Mucosa of descending colon (tissue), 3 donors: Measurements from ENCODE around the gene HSD17B8. TPM values are rescaled to one million over a fixed set of nuclear protein-coding genes. Genes with fewer than 3 reads are reported as not detected.

Experiments used
- ATAC-seq: fragments of 200-7000 bp; cut with Tn5 transposase; one replicate; pipeline ENCODE4 v1.9.1; 2020; ENCODE audit warnings: mild to moderate bottlenecking, moderate library complexity
- DNase-seq, 3 donors: peaks; one replicate each; pipeline ENCODE4 v3.0.0-alpha.2; 2020
- H3K36me3 ChIP-seq: fragments of 200-600 bp; one replicate; pipeline ENCODE4 v1.8.0; 2021; ENCODE audit warnings: low read depth, mild to moderate bottlenecking
- H3K4me1 ChIP-seq: fragments of 200-600 bp; one replicate; pipeline ENCODE4 v1.8.0; 2021; ENCODE audit warnings: low read depth, mild to moderate bottlenecking
- H3K4me3 ChIP-seq: fragments of 200-600 bp; one replicate; pipeline ENCODE4 v1.8.0; 2021; ENCODE audit warnings: mild to moderate bottlenecking
- H3K9me3 ChIP-seq: fragments of 200-600 bp; one replicate; pipeline ENCODE4 v1.8.0; 2021; ENCODE audit warnings: mild to moderate bottlenecking
- CTCF ChIP-seq: fragments of 200-600 bp; IDR thresholded peaks from one replicate; pipeline ENCODE4 v1.8.0; 2022; ENCODE audit warnings: antibody characterized with exemption, mild to moderate bottlenecking
- intact Hi-C, 2 donors: fragments of 100-400 bp; cut with DNase I in 1 of 2; cut with micrococcal nuclease in 1 of 2; formaldehyde crosslinking; loops; one replicate each; pipeline versions ENCODE4 v1.11.0 to v1.11.1; 2022; cut with DNase I, micrococcal nuclease
- total RNA-seq, 3 donors: library from RNA; stranded (reverse); fragmentation: NEBNext Ultra II Directional in 2 of 3; extraction: Animal tissue kit (Norgen Biotek cat#: 25700) in 2 of 3; gene quantifications; one replicate each; pipeline versions ENCODE4 v1.2.1 to v1.2.4, GENCODE V29; 2021 to 2023
- donor health status: DM: no; HTN: no; CAD: no; lungs with moderate emphysema.
- donor health status: DM: no; HTN: no; CAD: no.
- donor health status: DM: no; HTN: yes; CAD: no.

HSD17B8 gene
- total RNA-seq, 3 donors from 2014 or later: 12.3 to 23.2 (median 19.7) TPM

GRCh38 chr6:33204165-33204414 lies 365 bp upstream of the HSD17B8 start:
- H3K4me1 ChIP-seq: peaks cover 36% of the 10 kb centered on the region
- intact Hi-C loops: no loop called here
- TF ChIP-seq CTCF: no peak

GRCh38 chr6:33205191-33206026 lies 954 bp downstream of the HSD17B8 start:
- Histone ChIP-seq H3K36me3 (no peaks in the 10 kb centered on the region), H3K4me3 (no peak overlapping the region), H3K9me3 (no peaks in the 10 kb centered on the region), H3K4me1 (peaks cover 33% of the 10 kb centered on the region)
- ATAC-seq: no peak
- no peak for DNase-seq
- no peak for TF ChIP-seq CTCF
- intact Hi-C loops: no loop called here

More at GRCh38 chr6:33204165-33204414, 365 bp upstream of the HSD17B8 start:
- DNase-seq (no peak), ATAC-seq (no peak)
- Histone ChIP-seq H3K9me3 (no peaks in the 10 kb centered on the region), H3K36me3 (no peaks in the 10 kb centered on the region), H3K4me3 (peak overlapping the region; percentile 57)

GRCh38 chr6:33206027-33206863 lies 1.8 kb downstream of the HSD17B8 start:
- peaks cover 33% of the 10 kb centered on the region for H3K4me1 ChIP-seq
- H3K36me3 ChIP-seq: no peaks in the 10 kb centered on the region
- no peak for DNase-seq
- H3K4me3 ChIP-seq: no peak overlapping the region
- no peak for TF ChIP-seq CTCF
- no peak for ATAC-seq
- no peaks in the 10 kb centered on the region for H3K9me3 ChIP-seq
- intact Hi-C loops: no loop called here

- Histone ChIP-seq H3K9me3 (no peaks in the 10 kb centered on the region), H3K36me3 (no peaks in the 10 kb centered on the region), H3K4me3 (no peak overlapping the region), H3K4me1 (peaks cover 25% of the 10 kb centered on the region)
- peak in 2 of 3 donors; percentile 50 to 63 for DNase-seq
- intact Hi-C loops: no loop called here
- no peak for ATAC-seq
- no peak for TF ChIP-seq CTCF
Measured at GRCh38 chr6:33206864-33207551, 2.6 kb downstream of the HSD17B8 start.

GRCh38 chr6:33207552-33208090 lies 3.2 kb downstream of the HSD17B8 start:
- intact Hi-C loops: no loop called here
- DNase-seq: peak; percentile 64 to 77 (median 77)
- Histone ChIP-seq H3K9me3 (no peaks in the 10 kb centered on the region), H3K4me1 (peaks cover 19% of the 10 kb centered on the region), H3K36me3 (no peaks in the 10 kb centered on the region), H3K4me3 (peak overlapping the region; percentile 70)
- no peak for TF ChIP-seq CTCF
- ATAC-seq: peak; percentile 24
